NCI-H1694 (cell line): ENCODE results near the gene RALGPS2.

Experiments
- DNase-seq: peaks from one replicate; lab custom pipeline; 2025; lab: John Stamatoyannopoulos, UW

The RALGPS2 gene

DNA sequence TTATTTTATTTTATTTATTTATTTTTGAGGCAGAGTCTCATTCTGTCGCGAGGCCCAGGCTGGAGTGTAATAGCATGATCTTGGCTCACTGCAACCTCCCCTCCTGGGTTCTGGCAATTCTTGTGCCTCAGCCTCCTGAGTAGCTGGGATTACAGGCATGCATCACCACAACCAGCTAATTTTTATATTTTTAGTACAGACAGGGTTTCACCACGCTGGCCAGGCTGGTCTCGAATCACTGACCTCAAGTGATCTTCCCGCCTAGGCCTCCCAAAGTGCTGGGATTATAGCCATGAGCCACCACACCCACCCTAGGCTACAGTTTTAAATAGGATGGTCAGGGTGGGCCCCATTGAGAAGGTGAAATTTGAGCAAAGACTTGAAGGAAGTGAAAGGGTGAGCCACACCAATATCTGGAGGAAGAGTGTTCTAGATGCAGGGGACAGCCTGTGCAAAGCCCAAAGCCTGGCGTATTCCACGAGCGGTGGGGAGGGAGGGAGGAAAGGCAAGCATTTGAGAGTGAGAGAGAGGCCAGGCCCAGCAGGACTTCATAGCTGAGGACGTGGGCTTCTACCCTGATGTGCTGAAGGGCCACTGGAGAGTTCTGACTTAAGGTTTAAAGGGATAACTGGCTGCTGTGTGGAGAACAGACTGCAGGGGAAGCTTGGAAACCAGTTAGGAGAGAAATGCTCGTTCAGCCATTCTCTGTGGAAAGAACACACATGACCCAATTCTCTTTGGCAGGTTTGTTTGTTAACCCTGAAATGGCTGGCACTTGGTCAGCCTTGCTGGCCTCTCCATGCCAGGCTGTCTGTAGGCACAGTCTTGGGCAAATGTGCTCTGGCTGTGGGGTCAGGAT is 238.0 kb downstream of the RALGPS2 start:
- no peak for DNase-seq

DNA sequence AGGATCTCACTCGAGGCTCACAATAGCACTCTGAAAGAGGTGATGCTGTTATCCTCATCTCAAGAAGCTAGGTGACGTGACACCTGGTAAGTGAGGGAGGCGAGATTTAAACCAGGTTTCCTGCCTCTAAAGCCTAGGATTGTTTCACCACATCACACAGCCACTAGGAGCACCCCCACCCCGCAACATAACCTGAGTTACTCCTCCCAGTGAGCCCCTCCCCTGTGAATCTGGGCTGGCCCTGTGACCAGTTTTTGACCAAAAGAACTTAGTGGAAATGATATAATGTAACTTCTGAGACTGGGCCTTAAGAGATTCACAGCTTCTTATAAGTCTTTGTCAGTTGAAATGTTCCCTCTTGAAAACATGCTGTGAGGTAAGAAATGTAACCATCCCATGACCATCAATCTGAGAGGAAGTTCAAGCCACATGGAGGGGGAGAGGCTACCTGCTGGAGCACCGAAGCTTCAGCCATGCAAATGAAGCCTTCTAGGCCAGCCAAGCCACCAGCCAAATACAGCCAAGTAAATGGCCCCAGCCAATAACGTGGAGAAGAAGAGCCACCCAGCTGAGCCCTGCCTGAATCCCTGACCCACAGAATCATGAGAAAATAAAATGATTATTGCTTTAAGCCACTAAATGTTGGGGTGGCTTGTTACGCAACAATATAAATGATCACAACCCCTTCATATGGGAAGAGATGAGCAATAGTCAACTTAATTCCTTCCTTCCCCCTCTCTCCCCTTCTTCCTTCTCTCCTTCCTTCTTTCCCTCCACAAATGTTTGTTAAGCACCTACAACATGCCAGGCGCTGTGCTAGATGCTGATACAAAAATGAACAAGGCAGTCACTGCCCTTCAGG is 239.7 kb downstream of the RALGPS2 start:
- no peak for DNase-seq

DNA sequence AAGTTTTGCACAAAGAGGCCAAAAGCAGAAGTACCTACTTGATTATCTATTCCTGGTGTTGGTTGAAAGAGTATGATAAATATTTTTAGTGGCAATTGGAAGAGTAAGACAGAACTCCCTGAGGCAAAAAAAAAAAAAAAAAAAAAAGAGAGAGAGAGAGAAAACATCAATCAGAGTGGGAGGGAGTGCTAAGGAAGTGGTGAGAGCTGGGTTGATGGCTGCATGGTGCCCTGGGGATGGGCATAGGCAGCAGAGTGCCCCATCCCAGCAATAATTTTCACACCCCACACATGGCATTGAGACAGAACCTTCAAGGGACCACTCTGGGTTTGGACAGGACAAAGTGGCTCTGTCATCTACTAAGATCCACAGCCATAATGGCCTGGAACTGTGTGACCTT is 241.3 kb downstream of the RALGPS2 start:
- DNase-seq, result no peak

DNA sequence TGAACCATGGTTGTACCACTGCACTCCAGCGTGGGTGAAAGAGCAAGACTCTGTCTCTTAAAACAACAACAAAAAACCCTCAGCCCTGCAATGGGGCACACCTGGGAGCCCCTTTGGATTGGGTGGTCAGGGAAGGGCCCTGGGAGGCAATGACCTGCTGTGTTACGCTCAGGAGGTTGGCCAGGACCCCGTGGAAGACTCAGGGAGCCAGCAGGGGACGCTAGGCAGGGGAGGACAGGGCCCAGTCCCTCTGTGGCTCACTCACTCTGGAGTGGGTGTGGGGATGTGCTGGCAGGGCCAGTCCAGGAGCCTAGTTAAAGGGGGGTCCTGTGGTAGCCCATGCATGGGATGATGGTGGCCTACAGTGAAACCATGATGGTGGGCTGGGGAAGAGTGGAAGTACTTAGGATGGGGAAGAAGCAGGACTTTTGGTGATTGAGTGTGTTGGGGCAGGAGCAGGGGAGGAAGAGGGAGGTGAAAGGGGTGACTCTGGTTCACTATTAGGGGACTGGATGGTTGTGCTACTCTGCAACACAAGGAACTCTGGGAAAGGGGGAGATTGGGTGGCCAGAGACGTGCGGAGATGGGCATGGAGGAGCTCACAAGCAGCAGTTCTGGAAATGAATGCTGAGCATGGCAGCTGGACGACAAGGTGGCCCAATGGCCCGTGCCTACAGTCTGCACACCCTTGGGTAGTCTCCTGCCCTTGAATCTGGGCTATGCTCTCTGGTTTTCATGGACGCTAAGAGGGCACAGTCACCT is 244.4 kb downstream of the RALGPS2 start:
- no peak for DNase-seq

DNA sequence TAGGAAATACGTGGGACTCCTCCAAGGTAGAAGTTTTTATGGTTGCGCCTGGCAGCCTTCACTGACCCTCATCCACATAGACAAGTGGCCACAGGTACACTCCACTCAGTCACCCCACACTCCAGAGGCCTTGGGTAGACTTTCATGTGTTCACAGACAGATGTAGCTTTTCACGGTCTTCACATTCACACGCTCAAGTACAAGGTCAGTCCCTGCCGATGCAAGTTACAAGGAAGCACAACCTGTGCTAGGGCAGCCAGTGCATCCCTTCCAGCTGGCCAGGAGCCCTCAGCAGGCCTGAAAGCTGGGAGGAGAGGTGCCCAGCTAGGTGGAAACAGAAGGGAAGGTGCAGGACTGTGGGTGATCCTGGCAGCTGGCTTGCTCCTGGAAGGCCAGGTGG is 245.1 kb downstream of the RALGPS2 start:
- no peak for DNase-seq
